Gastrocnemius medialis (tissue), 4 donors: Measurements from ENCODE around the gene FAM174C. TPM values are rescaled to one million over a fixed set of nuclear protein-coding genes. Genes with fewer than 3 reads are reported as not detected.
A peak's percentile ranks its signal among the peaks of the same experiment; 100 is the strongest.
"Not testable (repeated sequence)": the region's sequence is repeated elsewhere in the genome, so short reads cannot be mapped to it uniquely, and the experiment has no call there.

Experiments
- ATAC-seq, 2 donors: fragments of 150-250 bp; one replicate each; pipeline ENCODE4 v1.9.1; 2016
- DNase-seq, 2 donors: peaks; one replicate each; pipeline ENCODE4 v3.0.0-alpha.2; 2019
- H3K27ac ChIP-seq, 4 donors: fragments of 200-600 bp; sonication (generic); 1 replicate in 1 of 4; 2 replicates in 3 of 4; pipeline ENCODE4 v1.5.1; 2016 to 2018; ENCODE audit warnings: mild to moderate bottlenecking in 2 of 4, moderate library complexity in 1 of 4
- H3K27me3 ChIP-seq, 3 donors: fragments of 200-600 bp; sonication (generic) in 2 of 3; 1 replicate in 1 of 3; 2 replicates in 2 of 3; pipeline versions ENCODE4 v1.5.1 to v1.6.0; 2016 to 2019; ENCODE audit warnings: mild to moderate bottlenecking in 1 of 3, moderate library complexity in 1 of 3
- H3K36me3 ChIP-seq, 2 donors: fragments of 200-600 bp; sonication (generic) in 1 of 2; one replicate each; pipeline ENCODE4 v1.5.1; 2017 to 2018
- H3K4me1 ChIP-seq, 2 donors: fragments of 200-600 bp; sonication (generic) in 1 of 2; one replicate each; pipeline ENCODE4 v1.5.1; 2016 to 2017; ENCODE audit warnings: mild to moderate bottlenecking in 2 of 2
- H3K4me3 ChIP-seq, 4 donors: fragments of 200-600 bp; sonication (generic) in 3 of 4; 1 replicate in 1 of 4; 2 replicates in 3 of 4; pipeline ENCODE4 v1.5.1; 2016 to 2019; ENCODE audit warnings: mild to moderate bottlenecking in 2 of 4
- H3K9me3 ChIP-seq, 3 donors: fragments of 200-600 bp; sonication (generic) in 2 of 3; 1 replicate in 1 of 3; 2 replicates in 2 of 3; pipeline ENCODE4 v1.5.1; 2016 to 2019
- CTCF ChIP-seq, 5 experiments: fragments of 450-650 bp in 3 of 5; fragments of 200-600 bp in 2 of 5; sonication (generic) in 2 of 5; IDR thresholded peaks in 4 of 5; conservative IDR thresholded peaks in 1 of 5; 1 replicate in 4 of 5; 2 replicates in 1 of 5; pipeline ENCODE4 v1.5.1; 2016 to 2019; ENCODE audit warnings: antibody characterized with exemption in 5 of 5, mild to moderate bottlenecking in 3 of 5, moderate library complexity in 3 of 5
- POLR2A ChIP-seq, 2 donors: fragments of 450-650 bp; IDR thresholded peaks; one replicate each; pipeline ENCODE4 v1.6.1; 2017; ENCODE audit warnings: antibody characterized with exemption in 2 of 2, mild to moderate bottlenecking in 2 of 2, moderate library complexity in 2 of 2
- in situ Hi-C, 4 donors: fragments of 200-750 bp; cut with MboI; loops; one replicate each; pipeline versions ENCODE4 v1.15.0 to v1.8.0; 2017; ENCODE audit warnings: low sequenced_read_pairs in 4 of 4
- intact Hi-C: fragments of 100-400 bp; cut with DNase I; formaldehyde crosslinking; loops from one replicate; pipeline ENCODE4 v1.15.1; 2023; ENCODE audit warnings: low total_unique reads
- total RNA-seq, 4 donors: library from RNA; depleted of rRNA; stranded (reverse); fragments of >200 nt; gene quantifications; one replicate each; pipeline versions ENCODE4 v1.1.0 to v1.2.3, GENCODE V29; 2016

The FAM174C gene
- total RNA-seq, 4 donors from 2014 or later, result 18.7 to 36.7 (median 28.7) TPM

GRCh38 chr19:1243768-1244692 lies 31.3 kb upstream of the FAM174C start:
- TF ChIP-seq CTCF (IDR thresholded peaks at IDR 0.05 in 4 of 5, conservative IDR thresholded peaks at IDR 0.05 in 1 of 5) (peak; percentile 98 to 100 (median 99)), POLR2A (IDR thresholded peaks at IDR 0.05) (no peak)
- ATAC-seq, result peak; percentile 21
- Histone ChIP-seq H3K27me3 (no peaks in the 10 kb centered on the region), H3K36me3 (no peaks in the 10 kb centered on the region), H3K9me3 (no peaks in the 10 kb centered on the region), H3K4me1 (peaks cover 62 to 66% of the 10 kb centered on the region in 2 donors), H3K4me3 (peak overlapping the region; percentile 75 to 97 (median 81)), H3K27ac (peak overlapping the region; percentile 93 to 100 (median 97))
- intact Hi-C loops (loop anchor here (1.0 to 10.0 kb wide), 4 partner anchors 23 to 921 kb away; partner anchors contain the start of genes DOT1L and SBNO2), in situ Hi-C loops (no loop called here)
- peak; percentile 90 to 96 for DNase-seq

DNA sequence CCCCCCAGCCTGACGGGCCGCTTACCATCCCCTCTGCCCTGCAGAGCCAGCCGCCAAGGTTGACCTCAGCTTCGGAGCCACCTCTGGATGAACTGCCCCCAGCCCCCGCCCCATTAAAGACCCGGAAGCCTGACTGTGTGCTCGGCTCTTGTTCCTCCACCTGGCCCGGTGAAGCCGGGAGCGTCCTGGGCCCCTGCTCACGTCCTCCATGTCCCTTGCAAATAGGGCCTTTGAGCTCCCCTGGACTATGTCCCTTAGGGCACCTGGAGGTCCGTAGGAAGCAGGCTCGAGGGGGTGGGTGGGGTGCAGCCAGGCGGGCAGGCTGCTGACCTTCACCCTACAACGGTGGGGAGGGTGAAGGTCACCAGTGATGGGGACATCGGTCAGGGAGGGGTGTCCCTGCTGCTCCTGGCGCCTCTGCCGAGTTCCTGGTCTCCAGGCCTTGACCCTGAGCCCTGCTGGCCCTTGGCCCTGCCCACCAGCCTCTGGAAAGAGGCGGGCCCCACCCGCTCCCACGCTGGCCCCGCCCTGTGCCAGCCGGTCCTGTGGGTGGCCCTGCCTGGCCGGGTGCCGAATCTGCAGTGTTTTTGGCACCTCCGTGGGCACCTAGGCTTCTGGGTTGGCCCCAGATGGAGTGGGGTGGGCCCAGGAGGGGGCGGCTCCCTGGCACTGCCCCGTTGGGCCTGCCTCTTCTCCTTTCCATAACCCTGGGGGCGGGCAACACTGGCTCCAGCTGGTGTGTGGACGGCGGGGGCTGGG lies 30.5 kb upstream of the FAM174C start:
- no peaks in the 10 kb centered on the region for H3K9me3 ChIP-seq
- H3K27ac ChIP-seq, result peak overlapping the region; percentile 93 to 100 (median 97)
- peak; percentile 19 to 38 for TF ChIP-seq POLR2A (IDR thresholded peaks at IDR 0.05)
- peak in 1 of 5 experiments; percentile 4 for TF ChIP-seq CTCF (IDR thresholded peaks at IDR 0.05 in 4 of 5, conservative IDR thresholded peaks at IDR 0.05 in 1 of 5)
- ATAC-seq (peak in 1 of 2 donors; percentile 5), DNase-seq (peak; percentile 60 to 95)
- in situ Hi-C loops (no loop called here), intact Hi-C loops (loop anchor here (1.0 to 10.0 kb wide), 5 partner anchors 22 to 920 kb away; partner anchors contain the start of genes DOT1L and SBNO2)
- no peaks in the 10 kb centered on the region for H3K36me3 ChIP-seq
- peak overlapping the region; percentile 53 to 97 (median 78) for H3K4me3 ChIP-seq
- peaks cover 62 to 66% of the 10 kb centered on the region in 2 donors for H3K4me1 ChIP-seq
- no peaks in the 10 kb centered on the region for H3K27me3 ChIP-seq

DNA sequence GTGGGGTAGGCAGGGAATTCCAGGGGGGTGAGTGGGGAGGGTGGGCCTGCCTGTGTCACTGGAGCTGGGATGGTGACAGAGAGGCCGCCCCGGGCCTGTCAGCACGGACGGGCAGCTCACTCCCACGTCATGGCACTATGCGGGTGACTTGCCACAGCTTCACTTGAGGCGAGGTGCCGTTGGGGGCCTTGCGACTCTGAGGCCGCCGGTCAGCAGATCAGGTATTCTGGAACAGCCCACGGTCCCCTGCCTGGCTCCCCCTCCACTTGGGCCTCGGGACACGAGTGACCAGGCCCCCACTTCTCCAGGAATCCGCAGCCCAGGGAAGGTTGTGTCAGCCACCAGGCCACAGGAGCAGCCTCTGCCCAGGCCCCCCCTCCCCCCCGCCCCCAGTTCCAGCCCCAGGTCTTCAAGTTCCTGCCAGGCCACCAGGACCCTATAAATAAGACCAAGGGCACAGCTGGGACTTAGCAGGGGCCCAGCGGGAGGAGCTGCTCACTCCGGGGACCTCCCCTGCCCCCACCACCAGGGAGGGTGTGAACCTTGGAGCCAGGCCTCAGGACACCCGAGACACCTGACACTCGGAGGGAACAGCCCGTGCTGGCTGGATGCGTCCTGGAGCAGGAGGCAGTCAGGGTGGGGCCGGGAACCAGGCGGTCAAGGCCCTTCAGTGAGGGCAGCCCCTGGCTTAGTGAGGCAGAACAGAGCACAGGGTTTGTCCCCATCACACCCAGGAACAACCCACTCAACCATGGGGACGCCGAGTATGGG lies 29.7 kb upstream of the FAM174C start:
- peak; percentile 97 to 100 for DNase-seq
- intact Hi-C loops (loop anchor here (5.0 to 10.0 kb wide), 2 partner anchors 817 to 919 kb away; partner anchors contain the start of gene DOT1L), in situ Hi-C loops (no loop called here)
- peak overlapping the region; percentile 93 to 100 (median 97) for H3K27ac ChIP-seq
- H3K4me1 ChIP-seq, result peaks cover 60 to 63% of the 10 kb centered on the region in 2 donors
- H3K9me3 ChIP-seq, result no peaks in the 10 kb centered on the region
- no peak for TF ChIP-seq CTCF (IDR thresholded peaks at IDR 0.05 in 4 of 5, conservative IDR thresholded peaks at IDR 0.05 in 1 of 5)
- TF ChIP-seq POLR2A (IDR thresholded peaks at IDR 0.05), result peak; percentile 93 to 94
- no peaks in the 10 kb centered on the region for H3K36me3 ChIP-seq
- no peaks in the 10 kb centered on the region for H3K27me3 ChIP-seq
- ATAC-seq, result peak; percentile 19 to 21
- H3K4me3 ChIP-seq, result peak overlapping the region; percentile 53 to 97 (median 78)

- H3K36me3 ChIP-seq, ATAC-seq, H3K9me3 ChIP-seq, in situ Hi-C loops, H3K27me3 ChIP-seq: not testable (repeated sequence)
- Histone ChIP-seq H3K27ac (peak overlapping the region; percentile 93 to 100 (median 97)), H3K4me1 (peaks cover 53 to 63% of the 10 kb centered on the region in 2 donors), H3K4me3 (peak overlapping the region in 2 of 4 donors; percentile 21 to 75)
- peak in 1 of 2 donors; percentile 76 for DNase-seq
- intact Hi-C loops, result loop anchor here (5.0 to 10.0 kb wide), 2 partner anchors 816 to 918 kb away; partner anchors contain the start of gene DOT1L
Observed at GRCh38 chr19:1246265-1247087, 28.9 kb upstream of the FAM174C start.
